H1 (cell line): ENCODE results near the gene POLN. TPM values are rescaled to one million over a fixed set of nuclear protein-coding genes. Genes with fewer than 3 reads are reported as not detected.

Source experiments
- CTCF ChIA-PET: fragments of 300-600 bp; sonication (Branson Sonifier 250); formaldehyde crosslinking; loops from one replicate; lab custom pipeline; 2021; ENCODE audit not compliant: partially characterized antibody; lab: Charles Lee
- POLR2A ChIA-PET: fragments of 300-600 bp; sonication (Branson Sonifier 250); formaldehyde crosslinking; loops from one replicate; lab custom pipeline; 2021; ENCODE audit warnings: inconsistent platforms; ENCODE audit not compliant: partially characterized antibody; lab: Charles Lee
- DNase-seq, 2 experiments: peaks; one replicate each; pipeline versions ENCODE4 v3.0.0 to v3.0.0-alpha.2; 2010 to 2022; ENCODE audit warnings: low spot score in 2 of 2, low read depth in 1 of 2, mixed read lengths in 1 of 2
- FAIRE-seq: peaks from 2 replicates; lab custom pipeline; 2011; peaks lifted over from hg19 to GRCh38; lab: Jason Lieb, UNC
- H2AFZ ChIP-seq: 2 replicates; pipeline ENCODE4 v1.8.1; 2012; ENCODE audit warnings: low read length, inconsistent platforms
- H2AK5ac ChIP-seq: 2 replicates; pipeline ENCODE4 v1.6.1; 2013; ENCODE audit warnings: low read depth, low read length
- H2BK120ac ChIP-seq: replicated peaks from 2 replicates; pipeline ENCODE3; 2013; ENCODE audit warnings: low read depth, low read length, inconsistent platforms
- H2BK12ac ChIP-seq: 2 replicates; pipeline ENCODE4 v1.6.1; 2013; ENCODE audit warnings: low read depth, low read length
- H2BK15ac ChIP-seq: 2 replicates; pipeline ENCODE4 v1.6.1; 2013; ENCODE audit warnings: low read length
- H2BK20ac ChIP-seq: 2 replicates; pipeline ENCODE4 v1.6.1; 2013; ENCODE audit warnings: low read length
- H2BK5ac ChIP-seq: 2 replicates; pipeline ENCODE4 v1.6.1; 2013; ENCODE audit warnings: low read depth, low read length
- H3K14ac ChIP-seq: 2 replicates; pipeline ENCODE4 v1.6.1; 2013; ENCODE audit warnings: inconsistent platforms; ENCODE audit not compliant: insufficient read length
- H3K18ac ChIP-seq: 2 replicates; pipeline ENCODE4 v1.6.1; 2013; ENCODE audit warnings: low read length; ENCODE audit errors: extremely low read depth
- H3K23ac ChIP-seq: 2 replicates; pipeline ENCODE4 v1.6.1; 2013; ENCODE audit warnings: inconsistent platforms; ENCODE audit not compliant: insufficient read length
- H3K23me2 ChIP-seq: 2 replicates; pipeline ENCODE4 v1.6.1; 2013; ENCODE audit warnings: low read depth, low read length
- H3K27ac ChIP-seq: 2 replicates; pipeline ENCODE4 v1.6.1; 2011; ENCODE audit warnings: low read depth, low read length, inconsistent platforms
- H3K27me3 ChIP-seq, 4 experiments: replicated peaks in 1 of 4; 1 replicate in 1 of 4; 2 replicates in 3 of 4; pipeline versions ENCODE4 v1.6.1 to v1.8.1; 2011 to 2013; ENCODE audit warnings: low read length in 3 of 4, mild to moderate bottlenecking in 3 of 4, inconsistent platforms in 2 of 4, mixed read lengths in 2 of 4, moderate library complexity in 1 of 4; ENCODE audit not compliant: control insufficient read depth in 3 of 4, insufficient read depth in 3 of 4; ENCODE audit errors: extremely low read depth in 1 of 4
- H3K36me3 ChIP-seq, 4 experiments: 2 replicates each; pipeline versions ENCODE4 v1.6.1 to v1.8.1; 2011 to 2013; ENCODE audit warnings: mild to moderate bottlenecking in 4 of 4, low read length in 3 of 4, moderate library complexity in 2 of 4, control low read depth in 1 of 4, inconsistent platforms in 1 of 4; ENCODE audit not compliant: insufficient read depth in 4 of 4, control insufficient read depth in 2 of 4
- H3K4ac ChIP-seq: replicated peaks from 2 replicates; pipeline ENCODE3; 2013; ENCODE audit warnings: low read length, low read depth, mixed read lengths, inconsistent platforms; ENCODE audit not compliant: insufficient read length
- H3K4me1 ChIP-seq, 4 experiments: replicated peaks in 1 of 4; 1 replicate in 1 of 4; 2 replicates in 3 of 4; pipeline versions ENCODE4 v1.6.1 to v1.8.1; 2011 to 2013; ENCODE audit warnings: low read length in 3 of 4, inconsistent platforms in 2 of 4, mixed read lengths in 1 of 4; ENCODE audit not compliant: insufficient read depth in 4 of 4, control insufficient read depth in 3 of 4
- H3K4me2 ChIP-seq, 2 experiments: 2 replicates each; pipeline versions ENCODE4 v1.6.1 to v1.8.1; 2011 to 2013; ENCODE audit warnings: low read depth in 2 of 2, low read length in 2 of 2, control low read depth in 1 of 2, inconsistent platforms in 1 of 2, mild to moderate bottlenecking in 1 of 2; ENCODE audit not compliant: insufficient read depth in 1 of 2
- H3K4me3 ChIP-seq, 4 experiments: fragments of 200-600, 300-600 bp in 1 of 4; sonication (generic), shearing (Covaris generic), sonication (Bioruptor Twin) in 1 of 4; 2 replicates each; pipeline versions ENCODE4 v1.5.1 to v1.8.1; 2011 to 2016; ENCODE audit warnings: low read length in 4 of 4, low read depth in 3 of 4, control low read depth in 2 of 4, inconsistent platforms in 2 of 4, mild to moderate bottlenecking in 2 of 4, mixed read lengths in 1 of 4, moderate library complexity in 1 of 4; ENCODE audit not compliant: insufficient read depth in 2 of 4; ENCODE audit errors: extremely low read depth in 1 of 4
- H3K56ac ChIP-seq: replicated peaks from 2 replicates; pipeline ENCODE3; 2013; ENCODE audit warnings: low read depth, mild to moderate bottlenecking, mixed read lengths, low read length, inconsistent platforms; ENCODE audit not compliant: insufficient read length
- H3K79me1 ChIP-seq: 2 replicates; pipeline ENCODE4 v1.6.1; 2013; ENCODE audit warnings: low read depth, low read length, control low read depth
- H3K79me2 ChIP-seq, 2 experiments: 2 replicates each; pipeline versions ENCODE4 v1.6.1 to v1.8.1; 2012 to 2013; ENCODE audit warnings: low read length in 2 of 2, mild to moderate bottlenecking in 2 of 2, inconsistent platforms in 1 of 2; ENCODE audit not compliant: insufficient read depth in 2 of 2, control insufficient read depth in 1 of 2
- H3K9ac ChIP-seq, 4 experiments: replicated peaks in 1 of 4; 1 replicate in 1 of 4; 2 replicates in 3 of 4; pipeline versions ENCODE4 v1.6.1 to v1.8.1; 2011 to 2013; ENCODE audit warnings: low read depth in 3 of 4, low read length in 3 of 4, control low read depth in 2 of 4, mild to moderate bottlenecking in 2 of 4, moderate library complexity in 2 of 4, inconsistent platforms in 1 of 4; ENCODE audit errors: extremely low read depth in 1 of 4
- H3K9me3 ChIP-seq, 2 experiments: 2 replicates each; pipeline versions ENCODE4 v1.6.1 to v1.8.1; 2012 to 2013; ENCODE audit warnings: mild to moderate bottlenecking in 2 of 2, moderate library complexity in 2 of 2, control low read depth in 1 of 2, inconsistent platforms in 1 of 2, low read depth in 1 of 2, low read length in 1 of 2, mixed read lengths in 1 of 2; ENCODE audit not compliant: insufficient read depth in 2 of 2
- H4K20me1 ChIP-seq, 2 experiments: replicated peaks in 1 of 2; 2 replicates each; pipeline versions ENCODE3 to v1.8.1; 2011 to 2013; ENCODE audit warnings: inconsistent platforms in 2 of 2, low read length in 2 of 2, mild to moderate bottlenecking in 1 of 2; ENCODE audit not compliant: insufficient read depth in 2 of 2, control insufficient read depth in 1 of 2
- H4K5ac ChIP-seq: 2 replicates; pipeline ENCODE4 v1.6.1; 2013; ENCODE audit warnings: low read length, low read depth, mixed read lengths, inconsistent platforms; ENCODE audit not compliant: insufficient read length
- H4K8ac ChIP-seq: 2 replicates; pipeline ENCODE4 v1.8.0; 2013; ENCODE audit warnings: mild to moderate bottlenecking, moderate library complexity, low read length, inconsistent platforms; ENCODE audit not compliant: insufficient read depth; ENCODE audit errors: extremely low read depth
- H4K91ac ChIP-seq: replicated peaks from 2 replicates; pipeline ENCODE3; 2013; ENCODE audit warnings: low read length, mixed read lengths, inconsistent platforms; ENCODE audit not compliant: insufficient read length
- ATF2 ChIP-seq: IDR thresholded peaks from 2 replicates; pipeline ENCODE4 v1.6.1; 2012; ENCODE audit warnings: low read length, inconsistent platforms
- CREB1 ChIP-seq: IDR thresholded peaks from 2 replicates; pipeline ENCODE4 v1.6.1; 2012; ENCODE audit warnings: inconsistent platforms
- CTBP2 ChIP-seq: IDR thresholded peaks from 2 replicates; pipeline ENCODE4 v1.7.0; 2011; ENCODE audit warnings: borderline replicate concordance, mild to moderate bottlenecking, moderate library complexity, mixed read lengths, low read length; ENCODE audit not compliant: insufficient read depth, insufficient read length
- MAFK ChIP-seq: IDR thresholded peaks from 2 replicates; pipeline ENCODE4 v1.6.1; 2012; ENCODE audit warnings: low read depth, mild to moderate bottlenecking, improper control_type of control experiment, low read length
- MAX ChIP-seq: IDR thresholded peaks from 2 replicates; pipeline ENCODE4 v1.6.1; 2012; ENCODE audit warnings: inconsistent platforms
- TEAD4 ChIP-seq: IDR thresholded peaks from 2 replicates; pipeline ENCODE4 v1.6.1; 2012; ENCODE audit warnings: low read depth, low read length, inconsistent platforms, mixed read lengths
- USF2 ChIP-seq: IDR thresholded peaks from 2 replicates; pipeline ENCODE4 v1.6.1; 2011; ENCODE audit warnings: low read length, improper control_type of control experiment
- ZNF274 ChIP-seq: IDR thresholded peaks from 2 replicates; pipeline ENCODE4 v1.7.0; 2012; ENCODE audit warnings: low read length, borderline replicate concordance; ENCODE audit errors: extremely low read depth
- WGBS, 2 experiments: shearing (Covaris generic) in 1 of 2; methylation state at CpG; one replicate each; pipeline versions ENCODE4 v1.1.6 to v1.1.7; 2013 to 2015; ENCODE audit warnings: low lambda C conversion rate in 2 of 2, mixed read lengths in 2 of 2, inconsistent platforms in 1 of 2, low coverage in 1 of 2, missing lambda C conversion rate in 1 of 2; ENCODE audit not compliant: insufficient replicate concordance in 2 of 2, insufficient coverage in 1 of 2, insufficient read length in 1 of 2; ENCODE audit errors: extremely low coverage in 1 of 2, missing lambda C conversion rate in 1 of 2; 5-methylcytosine and 5-hydroxymethylcytosine counted together
- polyA plus RNA-seq, 7 experiments: library from polyadenylated mRNA; depleted of rRNA in 3 of 7; stranded (reverse) in 5 of 7; unstranded in 2 of 7; fragments of >200 nt in 5 of 7; fragments of 200-250 nt in 2 of 7; gene quantifications; 1 replicate in 5 of 7; 2 replicates in 1 of 7; 4 replicates in 1 of 7; pipeline versions ENCODE4 v1.2.1 to v1.2.3, GENCODE V29; 2011 to 2013; ENCODE audit warnings: missing spikeins in 2 of 7, mixed read lengths in 2 of 7
- total RNA-seq: library from RNA; stranded (reverse); fragmentation: NEBNext Ultra II Directional; extraction: Animal tissue kit (Norgen Biotek cat#: 25700); gene quantifications from 2 replicates; pipeline ENCODE4 v1.2.1, GENCODE V29; 2021

Gene POLN
- total and polyA plus RNA-seq, 2 of the 8 experiments (the other 6 are each of a cell fraction or from before 2014, with no cell fraction given), result 0.98 to 1.5 TPM

GRCh38 chr4:2268357-2269205 is 26.7 kb upstream of the POLN start:
- Histone ChIP-seq H4K8ac (peak overlapping the region; percentile 38; the same call in 1 of the 2 replicates), H3K4me1 (peaks cover 0 to 13% (median 10%) of the 10 kb centered on the region in 4 experiments; a peak in 5 of 7 replicates), H2BK12ac (no peak overlapping the region), H2BK120ac (no peak overlapping the region), H3K23ac (no peak overlapping the region), H2AK5ac (no peak overlapping the region), H2BK20ac (peak overlapping the region; percentile 43; the same call in 1 of the 2 replicates), H2AFZ (no peak overlapping the region), H3K18ac (no peak overlapping the region), H4K20me1 (peaks cover 0 to 1% of the 10 kb centered on the region in 2 experiments), H3K9ac (no peak overlapping the region), H3K14ac (no peak overlapping the region), H3K9me3 (no peaks in the 10 kb centered on the region), H3K36me3 (no peaks in the 10 kb centered on the region), H3K27ac (no peak overlapping the region), H3K56ac (no peak overlapping the region), H3K23me2 (no peaks in the 10 kb centered on the region), H2BK15ac (0 out of 2 replicates have a peak overlapping the region, but pooled peaks have one; percentile 31), H3K4me3 (no peak overlapping the region), H4K5ac (no peak overlapping the region), H3K79me2 (no peaks in the 10 kb centered on the region), H2BK5ac (0 out of 2 replicates have a peak overlapping the region, but pooled peaks have one; percentile 8), H3K4me2 (0 out of 4 replicates have a peak overlapping the region, but pooled peaks of 1 of the 2 experiments have one; percentile 25), H3K79me1 (no peaks in the 10 kb centered on the region), H3K4ac (no peak overlapping the region), H3K27me3 (no peaks in the 10 kb centered on the region), H4K91ac (peak overlapping the region; percentile 34)
- WGBS, 2 experiments, result 81% methylated on average over 18 of the region's 22 CpGs; no CpG with 5 or more reads in 1 of the 2 experiments
- ChIA-PET POLR2A (no interaction called here), CTCF (interaction anchor here (1.0 kb wide), 1 partner anchor 48 kb away, joined by 3 read pairs; no protein-coding TSS in a partner anchor)
- no peak for FAIRE-seq
- no peak for DNase-seq
- TF ChIP-seq CTBP2 (no peak), MAX (no peak), MAFK (no peak), ZNF274 (no peak), CREB1 (no peak), ATF2 (no peak), USF2 (no peak), TEAD4 (no peak)
